Lower leg skin (tissue), 4 donors: ENCODE data around the gene ELN. TPM values are rescaled to one million over a fixed set of nuclear protein-coding genes. Genes with fewer than 3 reads are reported as not detected.

ENCODE experiments used
- DNase-seq, 2 donors: peaks; one replicate each; pipeline ENCODE4 v3.0.0-alpha.2; 2019; ENCODE audit warnings: low spot score in 2 of 2
- H3K4me3 ChIP-seq: fragments of 200-600 bp; sonication (generic); 2 replicates; pipeline ENCODE4 v1.5.1; 2017; ENCODE audit warnings: mild to moderate bottlenecking, low read depth; ENCODE audit not compliant: poor library complexity, severe bottlenecking
- POLR2A ChIP-seq, 2 donors: fragments of 450-650 bp; IDR thresholded peaks; one replicate each; pipeline ENCODE4 v1.6.1; 2016 to 2017; ENCODE audit warnings: antibody characterized with exemption in 2 of 2, mild to moderate bottlenecking in 1 of 2, moderate library complexity in 1 of 2
- WGBS, 2 donors: methylation state at CpG; one replicate each; pipeline ENCODE4 v1.1.5; 2018; 5-methylcytosine and 5-hydroxymethylcytosine counted together
- intact Hi-C: fragments of 100-400 bp; cut with DNase I; formaldehyde crosslinking; loops from one replicate; pipeline ENCODE4 v1.15.0; 2023; ENCODE audit warnings: low total_unique reads
- total RNA-seq, 4 donors: library from RNA; depleted of rRNA; stranded (reverse); fragments of >200 nt; gene quantifications; one replicate each; pipeline ENCODE4 v1.1.0, GENCODE V29; 2016
- TF ChIP-seq, protein P1 (sequence below), 3 donors: fragments of 450-650 bp; IDR thresholded peaks; one replicate each; pipeline ENCODE4 v1.5.1; 2016; ENCODE audit warnings: antibody characterized with exemption in 3 of 3, mild to moderate bottlenecking in 3 of 3, moderate library complexity in 2 of 3

ELN gene
- total RNA-seq, 4 donors from 2014 or later = 5.6 to 96.2 (median 32.4) TPM

DNA sequence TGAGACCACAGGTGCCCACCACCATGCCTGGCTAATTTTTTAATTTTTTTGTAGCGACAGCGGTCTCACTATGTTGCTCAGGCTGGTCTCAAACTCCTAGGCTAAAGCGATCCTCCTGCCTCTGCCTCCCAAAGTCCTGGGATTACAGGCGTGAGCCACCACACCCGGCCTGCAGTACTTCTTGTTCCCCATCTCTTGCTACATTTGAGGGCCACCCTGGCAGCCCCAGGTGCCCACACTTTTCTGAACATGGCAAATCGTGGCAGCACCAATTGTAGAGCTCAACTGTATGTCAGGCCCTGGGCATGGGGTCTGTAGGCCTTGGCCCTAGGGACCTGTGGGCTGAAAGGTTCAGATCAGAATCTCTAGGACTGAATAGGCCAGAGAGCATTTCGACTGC, 30.5 kb downstream of the ELN start:
- DNase-seq = no peak
- TF ChIP-seq, protein P1, sequence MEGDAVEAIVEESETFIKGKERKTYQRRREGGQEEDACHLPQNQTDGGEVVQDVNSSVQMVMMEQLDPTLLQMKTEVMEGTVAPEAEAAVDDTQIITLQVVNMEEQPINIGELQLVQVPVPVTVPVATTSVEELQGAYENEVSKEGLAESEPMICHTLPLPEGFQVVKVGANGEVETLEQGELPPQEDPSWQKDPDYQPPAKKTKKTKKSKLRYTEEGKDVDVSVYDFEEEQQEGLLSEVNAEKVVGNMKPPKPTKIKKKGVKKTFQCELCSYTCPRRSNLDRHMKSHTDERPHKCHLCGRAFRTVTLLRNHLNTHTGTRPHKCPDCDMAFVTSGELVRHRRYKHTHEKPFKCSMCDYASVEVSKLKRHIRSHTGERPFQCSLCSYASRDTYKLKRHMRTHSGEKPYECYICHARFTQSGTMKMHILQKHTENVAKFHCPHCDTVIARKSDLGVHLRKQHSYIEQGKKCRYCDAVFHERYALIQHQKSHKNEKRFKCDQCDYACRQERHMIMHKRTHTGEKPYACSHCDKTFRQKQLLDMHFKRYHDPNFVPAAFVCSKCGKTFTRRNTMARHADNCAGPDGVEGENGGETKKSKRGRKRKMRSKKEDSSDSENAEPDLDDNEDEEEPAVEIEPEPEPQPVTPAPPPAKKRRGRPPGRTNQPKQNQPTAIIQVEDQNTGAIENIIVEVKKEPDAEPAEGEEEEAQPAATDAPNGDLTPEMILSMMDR (IDR thresholded peaks at IDR 0.05) = no peak
- TF ChIP-seq POLR2A (IDR thresholded peaks at IDR 0.05) = no peak
- H3K4me3 ChIP-seq = no peak overlapping the region
- 91 to 92% methylated on average over 7 of the region's 7 CpGs for WGBS, 2 donors
- intact Hi-C loops = no loop called here

- TF ChIP-seq, protein P1 (IDR thresholded peaks at IDR 0.05) = no peak
- no peak for TF ChIP-seq POLR2A (IDR thresholded peaks at IDR 0.05)
- WGBS, 2 donors = 48 to 65% methylated on average over 2 of the region's 2 CpGs
- intact Hi-C loops = no loop called here
- no peak for DNase-seq
- H3K4me3 ChIP-seq = no peak overlapping the region
Observed at GRCh38 chr7:74059037-74059436, 31.1 kb downstream of the ELN start.

DNA sequence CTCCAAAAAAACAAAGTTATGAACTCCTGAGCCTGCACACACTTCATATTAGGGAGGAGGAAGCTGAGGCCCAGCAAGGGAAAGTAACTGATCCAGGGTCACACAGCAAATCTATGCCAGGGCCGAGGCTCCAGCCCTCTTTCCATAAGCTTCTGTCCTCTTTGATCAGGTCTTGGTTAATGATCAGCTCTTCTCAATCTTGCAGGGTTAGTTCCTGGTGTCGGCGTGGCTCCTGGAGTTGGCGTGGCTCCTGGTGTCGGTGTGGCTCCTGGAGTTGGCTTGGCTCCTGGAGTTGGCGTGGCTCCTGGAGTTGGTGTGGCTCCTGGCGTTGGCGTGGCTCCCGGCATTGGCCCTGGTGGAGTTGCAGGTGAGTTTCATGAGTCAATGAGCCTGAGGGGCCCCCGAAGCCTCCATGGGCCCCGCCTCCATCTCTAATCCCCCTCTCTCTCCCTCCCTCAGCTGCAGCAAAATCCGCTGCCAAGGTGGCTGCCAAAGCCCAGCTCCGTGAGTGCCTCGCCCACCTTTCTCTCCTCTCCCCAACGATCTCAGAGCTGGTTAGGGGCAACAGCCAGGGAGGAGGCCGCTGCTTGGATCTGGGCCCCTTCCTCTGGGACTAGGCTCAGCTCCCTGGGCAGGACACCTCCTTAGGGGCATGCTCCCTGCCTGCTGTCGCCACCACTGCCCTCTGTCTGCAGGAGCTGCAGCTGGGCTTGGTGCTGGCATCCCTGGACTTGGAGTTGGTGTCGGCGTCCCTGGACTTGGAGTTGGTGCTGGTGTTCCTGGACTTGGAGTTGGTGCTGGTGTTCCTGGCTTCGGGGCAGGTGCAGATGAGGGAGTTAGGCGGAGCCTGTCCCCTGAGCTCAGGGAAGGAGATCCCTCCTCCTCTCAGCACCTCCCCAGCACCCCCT, 32.0 kb downstream of the ELN start:
- intact Hi-C loops = no loop called here
- no peak overlapping the region for H3K4me3 ChIP-seq
- WGBS, 2 donors = 41 to 51% methylated on average over 15 to 19 of the region's 21 CpGs
- TF ChIP-seq, protein P1 (IDR thresholded peaks at IDR 0.05) = no peak
- no peak for TF ChIP-seq POLR2A (IDR thresholded peaks at IDR 0.05)
- DNase-seq = peak; percentile 81 to 94

DNA sequence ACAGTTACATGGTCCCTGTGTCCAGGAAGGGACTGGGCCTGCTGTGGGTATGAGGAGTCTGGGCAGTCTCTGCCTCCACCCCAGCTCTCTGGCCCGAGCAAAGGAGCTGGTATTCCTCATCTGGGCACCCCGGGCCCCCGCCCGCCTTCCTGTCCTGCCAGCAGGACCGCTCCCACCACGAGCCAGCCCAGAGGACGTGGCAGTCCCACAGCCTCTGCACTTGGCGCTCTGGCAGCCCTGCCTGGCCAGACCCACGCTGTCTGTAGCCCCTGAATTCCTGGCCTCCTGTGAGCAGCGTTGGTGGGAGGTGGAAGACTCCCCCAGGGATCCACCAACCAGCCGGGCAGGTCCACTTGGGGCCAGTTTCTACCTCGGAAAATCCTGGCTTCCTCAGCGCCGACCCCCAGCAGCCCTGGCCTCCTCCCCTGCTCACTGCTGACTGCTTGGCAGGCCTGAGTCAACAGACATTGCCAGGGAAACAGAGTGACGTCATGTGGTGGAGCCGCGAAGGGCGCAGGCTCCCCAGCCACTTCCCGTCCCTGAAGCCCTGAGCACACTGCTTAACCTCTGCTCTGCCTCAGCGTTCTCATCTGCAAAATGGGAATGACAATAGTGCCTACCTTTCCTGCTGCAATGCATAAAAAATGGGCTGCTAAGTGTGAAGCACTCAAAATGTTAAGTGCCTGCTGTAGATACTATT, 34.0 kb downstream of the ELN start:
- 7 to 14% methylated on average over 14 to 20 of the region's 20 CpGs for WGBS, 2 donors
- TF ChIP-seq POLR2A (IDR thresholded peaks at IDR 0.05) = no peak
- TF ChIP-seq, protein P1 (IDR thresholded peaks at IDR 0.05) = no peak
- H3K4me3 ChIP-seq = no peak overlapping the region
- peak; percentile 76 to 95 for DNase-seq
- intact Hi-C loops = no loop called here

DNA sequence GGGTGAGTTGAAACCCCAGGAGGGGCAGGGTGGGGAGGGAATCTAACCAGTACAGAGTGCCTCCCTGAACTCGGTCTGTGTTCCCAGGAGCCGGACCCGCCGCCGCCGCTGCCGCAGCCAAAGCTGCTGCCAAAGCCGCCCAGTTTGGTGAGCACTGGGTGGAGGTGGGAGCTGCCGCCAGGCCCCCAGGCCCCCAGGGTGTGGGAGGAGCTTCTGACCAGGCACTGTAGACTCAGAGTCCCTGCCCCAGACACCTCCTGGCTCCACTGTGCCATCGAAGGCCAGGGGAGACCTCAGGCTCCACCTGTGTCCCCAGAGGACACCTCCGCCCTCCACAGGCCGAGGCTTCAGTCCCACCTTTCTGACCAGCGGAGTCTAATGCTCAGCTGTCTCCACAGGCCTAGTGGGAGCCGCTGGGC, 35.3 kb downstream of the ELN start:
- intact Hi-C loops = no loop called here
- no peak for DNase-seq
- TF ChIP-seq, protein P1 (IDR thresholded peaks at IDR 0.05) = no peak
- no peak for TF ChIP-seq POLR2A (IDR thresholded peaks at IDR 0.05)
- H3K4me3 ChIP-seq = no peak overlapping the region
- 83 to 89% methylated on average over 6 to 14 of the region's 14 CpGs for WGBS, 2 donors
